Fibroblast of lung (primary cell): Measurements from ENCODE around the gene MALAT1. TPM values are rescaled to one million over a fixed set of nuclear protein-coding genes. Genes with fewer than 3 reads are reported as not detected.
A peak's percentile ranks its signal among the peaks of the same experiment; 100 is the strongest.

Experiments used
- DNase-seq, 2 donors: peaks; one replicate each; pipeline versions ENCODE4 v3.0.0 to v3.0.0-alpha.2; 2010; ENCODE audit warnings: low read depth in 2 of 2
- H2AFZ ChIP-seq: 2 replicates; pipeline ENCODE4 v1.5.1; 2012; ENCODE audit warnings: low read length, control low read depth, inconsistent platforms
- H3K27ac ChIP-seq: 2 replicates; pipeline ENCODE4 v1.5.1; 2011; ENCODE audit warnings: low read length, control low read depth; ENCODE audit not compliant: insufficient read depth
- H3K27me3 ChIP-seq: 2 replicates; pipeline ENCODE4 v1.5.1; 2011; ENCODE audit warnings: mild to moderate bottlenecking, low read length; ENCODE audit not compliant: control insufficient read depth, insufficient read depth
- H3K36me3 ChIP-seq: 2 replicates; pipeline ENCODE4 v1.5.1; 2011; ENCODE audit warnings: low read length; ENCODE audit not compliant: control insufficient read depth, insufficient read depth
- H3K4me1 ChIP-seq: 2 replicates; pipeline ENCODE4 v1.5.1; 2011; ENCODE audit warnings: low read length; ENCODE audit not compliant: control insufficient read depth, insufficient read depth; ENCODE audit errors: extremely low read depth
- H3K4me2 ChIP-seq: 2 replicates; pipeline ENCODE4 v1.5.1; 2011; ENCODE audit warnings: low read length, control low read depth; ENCODE audit not compliant: insufficient read depth; ENCODE audit errors: extremely low read depth
- H3K4me3 ChIP-seq, 4 experiments: fragments of 200-600 bp in 1 of 4; sonication (generic) in 1 of 4; replicated peaks in 1 of 4; 2 replicates each; pipeline ENCODE4 v1.5.1; 2011 to 2016; ENCODE audit warnings: low read length in 4 of 4, low read depth in 3 of 4, mild to moderate bottlenecking in 3 of 4, control low read depth in 2 of 4, inconsistent platforms in 1 of 4, mixed read lengths in 1 of 4; ENCODE audit not compliant: insufficient read depth in 1 of 4; ENCODE audit errors: control extremely low read depth in 1 of 4
- H3K79me2 ChIP-seq: 2 replicates; pipeline ENCODE4 v1.5.1; 2012; ENCODE audit warnings: mild to moderate bottlenecking, low read length, inconsistent platforms; ENCODE audit not compliant: control insufficient read depth, insufficient read depth
- H3K9ac ChIP-seq: 2 replicates; pipeline ENCODE4 v1.5.1; 2011; ENCODE audit warnings: mild to moderate bottlenecking, low read length, control low read depth; ENCODE audit not compliant: insufficient read depth
- H3K9me3 ChIP-seq: 2 replicates; pipeline ENCODE4 v1.5.1; 2012; ENCODE audit warnings: low read depth, low read length; ENCODE audit not compliant: control insufficient read depth, insufficient read depth
- H4K20me1 ChIP-seq: 2 replicates; pipeline ENCODE4 v1.5.1; 2011; ENCODE audit warnings: low read length; ENCODE audit not compliant: control insufficient read depth, insufficient read depth; ENCODE audit errors: extremely low read depth
- EZH2 ChIP-seq: IDR thresholded peaks from 2 replicates; pipeline ENCODE4 v1.5.1; 2012; ENCODE audit warnings: low read length, control low read depth, mild to moderate bottlenecking; ENCODE audit errors: missing control alignments
- polyA plus RNA-seq, 2 donors: library from polyadenylated mRNA; depleted of rRNA in 1 of 2; stranded (reverse) in 1 of 2; unstranded in 1 of 2; fragments of >200 nt; gene quantifications; 2 replicates each; pipeline ENCODE4 v1.2.1, GENCODE V29; 2011 to 2012; ENCODE audit warnings: missing spikeins in 1 of 2
- total RNA-seq: library from RNA; depleted of rRNA; stranded (reverse); fragments of >200 nt; gene quantifications from 2 replicates; pipeline ENCODE4 v1.2.1, GENCODE V29; 2014
- TF ChIP-seq, protein P1 (sequence below), 2 donors: IDR thresholded peaks in 1 of 2; conservative IDR thresholded peaks in 1 of 2; 1 replicate in 1 of 2; 2 replicates in 1 of 2; pipeline ENCODE4 v1.5.1; 2011 to 2012; ENCODE audit warnings: low read length in 2 of 2, control low read depth in 1 of 2, inconsistent platforms in 1 of 2, low read depth in 1 of 2, mild to moderate bottlenecking in 1 of 2

The MALAT1 gene
- total and polyA plus RNA-seq, 2 donors (not counting 1 experiment from before 2014, with no cell fraction given), result 583 to 21,991 TPM

DNA sequence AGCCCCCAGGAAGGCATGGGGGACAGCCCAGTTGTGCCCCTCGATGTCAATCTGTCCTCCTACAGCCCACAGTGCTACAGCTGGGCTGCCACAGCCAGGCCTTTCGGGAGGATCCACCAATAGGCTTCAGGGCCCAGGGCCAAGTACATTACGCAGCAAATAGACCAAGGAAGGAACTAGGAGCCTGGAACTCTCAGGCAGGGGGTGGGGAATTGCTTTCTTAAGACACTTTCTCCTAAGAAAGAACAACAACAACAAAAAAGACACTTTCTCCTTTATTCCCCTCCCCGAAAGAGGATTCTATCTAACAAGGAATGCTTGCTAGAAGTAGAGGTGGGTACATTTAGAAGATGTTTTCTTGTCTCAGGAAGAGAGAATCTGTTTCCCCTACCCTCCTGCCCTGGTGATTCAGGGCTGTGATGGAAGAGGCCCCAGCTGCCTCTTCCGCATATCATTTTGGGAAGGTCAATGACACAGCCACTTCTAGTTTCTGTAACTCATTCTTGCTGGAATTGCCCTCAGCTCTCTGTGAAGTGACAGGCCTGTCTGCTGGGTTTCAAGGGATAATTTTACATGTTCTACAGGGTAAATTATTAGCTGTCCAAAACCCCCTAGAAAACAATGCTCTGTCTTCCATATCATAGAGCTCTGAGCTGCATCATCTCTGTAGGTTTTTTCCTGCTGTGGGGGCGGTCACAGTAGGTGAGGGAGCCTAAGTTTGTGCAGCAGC lies 6.0 kb upstream of the MALAT1 start:
- TF ChIP-seq, protein P1, sequence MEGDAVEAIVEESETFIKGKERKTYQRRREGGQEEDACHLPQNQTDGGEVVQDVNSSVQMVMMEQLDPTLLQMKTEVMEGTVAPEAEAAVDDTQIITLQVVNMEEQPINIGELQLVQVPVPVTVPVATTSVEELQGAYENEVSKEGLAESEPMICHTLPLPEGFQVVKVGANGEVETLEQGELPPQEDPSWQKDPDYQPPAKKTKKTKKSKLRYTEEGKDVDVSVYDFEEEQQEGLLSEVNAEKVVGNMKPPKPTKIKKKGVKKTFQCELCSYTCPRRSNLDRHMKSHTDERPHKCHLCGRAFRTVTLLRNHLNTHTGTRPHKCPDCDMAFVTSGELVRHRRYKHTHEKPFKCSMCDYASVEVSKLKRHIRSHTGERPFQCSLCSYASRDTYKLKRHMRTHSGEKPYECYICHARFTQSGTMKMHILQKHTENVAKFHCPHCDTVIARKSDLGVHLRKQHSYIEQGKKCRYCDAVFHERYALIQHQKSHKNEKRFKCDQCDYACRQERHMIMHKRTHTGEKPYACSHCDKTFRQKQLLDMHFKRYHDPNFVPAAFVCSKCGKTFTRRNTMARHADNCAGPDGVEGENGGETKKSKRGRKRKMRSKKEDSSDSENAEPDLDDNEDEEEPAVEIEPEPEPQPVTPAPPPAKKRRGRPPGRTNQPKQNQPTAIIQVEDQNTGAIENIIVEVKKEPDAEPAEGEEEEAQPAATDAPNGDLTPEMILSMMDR (conservative IDR thresholded peaks at IDR 0.05 in 1 of 2, IDR thresholded peaks at IDR 0.05 in 1 of 2; ENCODE audit: low read depth in 1 of 2, low read length in 2 of 2), result no peak
- TF ChIP-seq EZH2, result no peak

DNA sequence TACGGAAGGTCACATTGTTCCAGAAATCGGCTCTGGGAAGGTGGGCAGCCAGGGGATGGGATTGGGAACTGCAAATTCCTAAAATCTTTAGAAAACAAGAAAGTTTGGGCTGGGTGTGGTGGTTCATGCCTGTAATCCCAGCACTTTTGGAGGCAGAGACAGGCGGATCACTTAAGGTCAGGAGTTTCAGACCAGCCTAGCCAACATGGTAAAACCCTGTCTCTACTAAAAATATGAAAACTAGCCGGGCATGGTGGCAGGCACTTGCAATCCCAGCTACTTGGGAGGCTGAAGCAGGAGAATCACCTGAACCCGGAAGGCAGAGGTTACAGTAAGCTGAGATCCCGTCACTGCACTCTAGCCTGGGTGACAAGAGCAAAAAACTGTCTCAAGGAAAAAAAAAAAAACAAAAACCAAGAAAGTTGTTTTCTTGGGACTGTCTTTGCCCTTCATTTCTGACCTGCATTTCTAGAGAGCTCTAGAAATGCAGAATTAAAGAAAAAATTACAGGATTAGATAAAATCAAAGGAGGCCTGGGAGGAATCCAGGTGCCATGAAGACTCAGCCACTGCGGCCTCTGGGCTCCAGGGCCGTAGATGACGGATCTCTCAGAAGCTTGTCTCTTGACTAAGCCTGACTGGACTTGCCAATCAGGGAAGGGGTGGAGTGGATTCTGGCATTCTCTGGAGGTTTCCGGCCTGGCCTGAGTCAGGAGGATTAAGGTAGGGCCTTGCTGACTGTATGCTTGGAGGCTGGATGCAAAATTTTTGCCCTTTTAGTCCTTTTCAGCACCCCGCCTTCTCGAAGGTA lies 5.3 kb upstream of the MALAT1 start:
- Histone ChIP-seq H3K4me2 (peak overlapping the region; percentile 75), H3K4me1 (peaks cover 63% of the 10 kb centered on the region), H3K27ac (peak overlapping the region; percentile 100), H4K20me1 (no peaks in the 10 kb centered on the region), H2AFZ (no peak overlapping the region), H3K36me3 (no peaks in the 10 kb centered on the region), H3K9me3 (no peaks in the 10 kb centered on the region), H3K4me3 (peak overlapping the region in 2 of 4 experiments; percentile 12 to 21), H3K27me3 (no peaks in the 10 kb centered on the region), H3K9ac (peak overlapping the region; percentile 82), H3K79me2 (peaks cover 60% of the 10 kb centered on the region)
- TF ChIP-seq, protein P1 (conservative IDR thresholded peaks at IDR 0.05 in 1 of 2, IDR thresholded peaks at IDR 0.05 in 1 of 2; ENCODE audit: low read depth in 1 of 2, low read length in 2 of 2), result no peak
- TF ChIP-seq EZH2, result no peak
- DNase-seq, result peak; percentile 88 to 99

More for the DNA sequence above, 6.0 kb upstream of the MALAT1 start:
- Histone ChIP-seq H3K9ac (peak overlapping the region; percentile 82), H3K9me3 (no peaks in the 10 kb centered on the region), H3K36me3 (no peaks in the 10 kb centered on the region), H2AFZ (no peak overlapping the region), H3K4me1 (peaks cover 71% of the 10 kb centered on the region), H3K4me2 (peak overlapping the region; percentile 79), H3K79me2 (peaks cover 60% of the 10 kb centered on the region), H3K27me3 (no peaks in the 10 kb centered on the region), H4K20me1 (no peaks in the 10 kb centered on the region), H3K4me3 (peak overlapping the region in 3 of 4 experiments; percentile 2 to 18 (median 12)), H3K27ac (peak overlapping the region; percentile 100)
- peak; percentile 86 to 93 for DNase-seq
